NCI-H2081 (cell line): ENCODE results near the gene GMDS.
A peak's percentile ranks its signal among the peaks of the same experiment; 100 is the strongest.

ENCODE experiments used
- DNase-seq, 2 experiments: peaks; one replicate each; lab custom pipeline; 2025; lab: John Stamatoyannopoulos, UW

The GMDS gene

DNA sequence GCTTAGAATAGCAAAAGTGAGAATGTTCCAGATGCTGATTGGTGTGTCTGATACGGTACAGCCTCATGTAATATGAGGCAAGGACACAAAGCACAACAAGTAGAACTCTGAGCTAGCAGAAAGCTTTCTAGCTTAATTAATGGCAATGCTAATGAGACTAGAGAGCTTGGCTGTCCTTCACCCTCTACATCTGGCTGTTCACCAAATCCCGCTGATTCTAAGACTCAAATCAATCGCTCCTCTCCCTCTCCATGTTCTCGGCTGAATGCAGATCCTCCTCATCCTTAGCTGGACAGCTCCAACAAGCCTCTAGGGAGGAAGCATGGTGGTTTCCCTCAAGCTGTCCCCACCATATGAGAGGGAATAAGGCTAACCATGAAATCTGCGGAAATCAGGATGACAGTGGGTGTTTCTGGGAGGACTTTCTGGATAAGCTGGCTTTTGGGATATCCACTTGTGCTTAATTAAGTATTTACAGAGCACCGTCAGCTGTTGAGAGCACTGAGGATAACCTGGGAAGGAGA is 506.8 kb downstream of the GMDS start:
- no peak for DNase-seq

GRCh38 chr6:1737463-1738311 is 507.7 kb downstream of the GMDS start:
- DNase-seq = no peak

DNA sequence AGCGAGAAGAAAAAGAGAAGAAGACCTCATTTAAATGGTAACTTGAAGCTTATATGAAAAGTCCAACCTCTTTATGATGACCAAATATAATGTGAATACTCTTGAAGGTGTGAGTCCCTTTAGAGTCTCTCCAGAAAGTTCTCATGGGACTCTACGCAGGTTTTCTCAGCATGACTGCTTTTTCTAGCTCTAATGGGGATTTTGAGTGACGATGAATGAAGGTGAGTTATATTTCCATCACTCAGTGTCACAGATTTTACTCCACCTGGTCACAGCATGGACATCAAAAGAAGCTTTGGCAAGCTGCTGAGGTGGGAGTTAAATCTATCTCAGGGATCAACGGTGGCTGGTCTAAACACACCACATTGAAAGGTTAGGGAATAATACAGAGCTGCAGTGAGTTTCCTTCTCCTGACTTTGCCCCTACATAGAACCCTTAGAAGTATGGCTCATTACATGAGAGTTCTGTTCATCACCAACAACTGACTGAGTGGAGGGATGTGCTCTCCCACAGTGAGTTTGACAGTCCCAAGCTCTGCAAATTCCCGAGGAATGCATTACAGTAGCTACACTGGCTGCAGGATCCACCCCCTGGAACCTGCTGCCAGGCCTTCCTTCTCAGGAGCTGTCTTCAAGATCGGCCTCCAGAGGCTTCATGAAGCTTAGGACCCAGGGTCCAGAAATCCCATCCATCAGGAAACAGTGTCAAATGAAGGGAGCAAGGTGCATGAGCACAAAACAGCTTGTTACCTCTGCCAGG is 508.9 kb downstream of the GMDS start:
- no peak for DNase-seq

DNA sequence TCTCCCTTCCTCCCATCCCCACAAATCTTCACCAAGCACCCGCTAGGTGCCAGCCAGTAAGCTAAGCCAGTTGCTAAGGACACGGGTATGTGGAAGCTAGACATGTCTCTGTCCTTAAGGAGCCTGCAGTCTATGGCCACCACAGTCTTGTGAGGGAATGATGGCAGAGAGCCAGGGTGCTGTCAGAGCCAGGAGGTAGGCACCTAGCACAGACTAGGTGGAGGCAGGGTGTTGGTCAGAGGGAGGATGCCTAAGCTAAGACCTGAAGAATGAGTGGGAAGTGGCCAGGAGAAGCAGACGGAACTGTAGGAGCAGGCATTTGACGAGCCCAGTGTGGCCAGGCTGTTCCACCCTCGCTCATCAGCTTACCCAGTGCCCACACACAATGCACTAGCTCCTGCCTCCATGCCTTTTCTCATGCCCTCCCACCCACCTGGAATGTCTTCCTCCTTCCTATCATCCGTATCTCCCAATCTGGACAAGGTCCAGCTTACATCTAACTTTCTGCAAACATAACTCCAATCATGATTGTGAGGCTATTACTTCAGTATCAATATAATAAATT is 510.1 kb downstream of the GMDS start:
- no peak for DNase-seq

DNA sequence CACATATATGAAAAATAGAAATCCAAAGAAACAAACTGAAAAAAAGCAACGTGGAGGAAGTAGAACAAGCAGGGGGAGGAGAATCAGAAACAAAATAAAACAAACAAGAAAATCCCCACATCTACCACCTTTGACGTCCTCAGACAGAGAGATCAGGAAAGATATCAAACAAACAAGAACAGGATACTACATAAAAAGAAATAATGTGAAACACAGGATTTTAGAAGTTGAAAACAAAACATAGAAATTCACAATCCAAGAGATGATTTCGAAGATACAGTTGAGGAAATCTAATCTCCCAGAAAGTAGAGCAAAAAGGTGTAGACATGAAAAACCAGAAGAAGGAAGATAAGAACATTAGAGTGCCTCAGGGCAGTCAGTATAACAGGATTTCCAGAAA is 514.5 kb downstream of the GMDS start:
- DNase-seq = no peak

- no peak for DNase-seq
Observed at GRCh38 chr6:1729750-1730140, 515.7 kb downstream of the GMDS start.

DNA sequence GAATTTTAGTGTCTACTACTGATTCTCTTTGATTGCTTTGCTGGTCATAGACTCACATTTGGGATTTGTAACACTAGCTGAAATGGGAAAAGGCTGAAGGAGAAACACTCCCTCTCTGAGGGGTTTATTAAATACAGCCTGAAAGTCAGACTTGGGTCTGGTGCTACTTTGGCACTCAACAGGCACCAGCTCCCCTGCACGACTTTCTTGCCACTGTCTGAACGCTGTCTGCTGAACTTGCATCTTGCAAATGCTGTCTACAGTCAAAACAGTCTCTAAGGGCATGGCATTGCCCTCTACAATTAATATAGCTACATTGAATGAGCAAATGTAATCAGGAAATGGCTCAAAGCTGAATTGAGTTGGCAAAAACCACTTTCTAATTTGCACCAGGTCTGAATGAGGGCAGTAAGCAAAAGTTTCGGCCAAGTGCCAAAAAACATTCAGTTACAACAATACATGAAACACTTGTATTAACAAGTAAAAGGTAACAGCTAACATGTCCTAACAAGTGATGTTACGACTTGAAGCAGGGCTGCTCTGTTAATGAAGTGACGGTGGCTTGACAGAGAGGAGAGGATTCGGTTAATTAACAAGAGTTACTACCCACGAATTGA is 516.2 kb downstream of the GMDS start:
- peak; percentile 14 to 74 for DNase-seq

GRCh38 chr6:1726341-1726768 is 519.0 kb downstream of the GMDS start:
- peak in 1 of 2 experiments; percentile 32 for DNase-seq

DNA sequence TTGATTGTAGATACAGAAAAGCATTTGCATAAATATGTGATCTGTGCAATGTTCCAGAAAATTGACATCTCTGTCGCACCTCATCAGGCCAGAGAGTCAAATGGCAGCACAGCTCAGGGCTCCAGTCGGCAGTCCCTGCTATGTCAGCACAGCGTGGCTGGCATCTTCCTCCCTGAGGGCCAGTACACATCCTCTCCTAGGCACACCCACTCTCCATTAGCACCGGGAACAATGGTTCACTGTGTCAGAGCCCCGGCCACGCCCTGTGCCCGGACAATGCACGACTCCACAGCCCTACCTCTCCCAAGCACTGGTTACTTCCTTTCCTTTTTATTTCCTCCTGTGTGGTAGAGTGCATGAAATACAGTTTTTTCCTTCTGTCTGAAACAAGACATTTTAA is 520.8 kb downstream of the GMDS start:
- peak; percentile 39 to 45 for DNase-seq

DNA sequence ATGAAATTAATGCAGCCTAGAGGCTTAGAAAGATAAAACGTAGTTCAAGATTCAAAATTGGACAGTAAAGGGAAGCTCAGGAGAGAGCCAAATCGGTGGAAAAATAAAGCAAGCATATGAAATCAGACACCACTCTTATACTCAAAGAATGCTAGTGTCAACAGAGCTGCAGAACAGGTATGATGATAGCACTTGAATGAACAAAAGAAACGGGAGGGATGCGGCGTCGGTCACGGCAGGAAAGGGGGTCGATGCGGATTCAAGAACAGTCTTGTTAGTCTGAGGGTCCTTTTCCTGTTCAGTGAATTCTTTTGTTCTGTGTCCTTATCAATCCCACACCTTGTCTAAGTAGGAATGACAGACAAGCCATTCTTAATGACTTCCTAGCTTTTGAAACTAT is 521.3 kb downstream of the GMDS start:
- peak in 1 of 2 experiments; percentile 23 for DNase-seq

DNA sequence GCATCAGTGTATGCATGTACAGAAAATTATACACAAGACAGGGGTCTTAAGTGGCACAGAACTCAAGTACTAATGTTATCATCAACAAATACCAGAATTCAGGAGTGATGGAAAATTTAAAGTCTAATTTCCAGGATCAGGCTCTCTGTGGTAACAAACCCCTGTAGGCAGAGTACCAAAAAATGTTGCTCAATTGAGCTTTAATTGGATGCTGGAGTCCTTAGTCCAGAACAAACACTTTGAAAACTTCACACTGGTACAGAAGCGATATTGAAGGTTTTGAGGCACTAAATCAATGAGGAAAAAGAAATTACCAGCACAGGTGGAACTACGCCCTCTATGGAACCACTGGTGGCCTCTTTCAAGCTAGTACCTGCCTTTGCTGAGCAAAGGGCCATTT is 522.6 kb downstream of the GMDS start:
- DNase-seq = no peak

DNA sequence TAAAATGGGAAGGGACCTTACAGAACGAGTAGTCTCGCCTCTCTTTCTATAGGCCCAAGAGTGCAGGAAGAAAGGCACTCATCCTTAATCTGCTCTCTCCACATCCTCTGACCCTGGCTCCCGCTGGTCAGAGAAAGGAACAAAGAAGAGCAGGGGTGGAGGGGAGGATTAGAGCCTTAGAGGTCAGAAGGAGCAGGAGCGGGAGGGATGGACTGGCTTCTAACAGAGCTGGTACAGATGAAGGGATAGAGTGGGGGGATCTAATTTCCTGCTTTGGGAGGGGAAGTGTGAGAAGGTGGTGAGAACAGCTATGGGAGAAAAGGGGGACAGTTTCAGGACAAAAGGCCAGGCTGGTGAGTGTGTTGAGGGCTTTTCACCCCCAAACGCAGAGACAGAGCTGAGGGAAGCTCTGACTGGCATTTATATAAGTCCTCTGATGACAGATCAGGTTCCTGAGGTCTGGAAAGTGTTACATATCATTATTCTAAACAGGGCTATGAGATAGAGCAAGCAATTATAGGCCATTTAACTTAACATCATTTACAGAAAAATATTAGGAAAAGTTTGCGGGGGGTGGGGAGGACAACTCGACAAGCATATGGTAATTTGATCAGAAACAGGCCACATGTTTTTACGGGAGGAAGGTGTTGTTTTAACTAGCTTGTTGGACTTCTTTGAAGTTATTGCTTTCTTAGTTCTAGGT is 524.6 kb downstream of the GMDS start:
- no peak for DNase-seq

GRCh38 chr6:1719922-1720321 is 525.5 kb downstream of the GMDS start:
- DNase-seq = no peak

DNA sequence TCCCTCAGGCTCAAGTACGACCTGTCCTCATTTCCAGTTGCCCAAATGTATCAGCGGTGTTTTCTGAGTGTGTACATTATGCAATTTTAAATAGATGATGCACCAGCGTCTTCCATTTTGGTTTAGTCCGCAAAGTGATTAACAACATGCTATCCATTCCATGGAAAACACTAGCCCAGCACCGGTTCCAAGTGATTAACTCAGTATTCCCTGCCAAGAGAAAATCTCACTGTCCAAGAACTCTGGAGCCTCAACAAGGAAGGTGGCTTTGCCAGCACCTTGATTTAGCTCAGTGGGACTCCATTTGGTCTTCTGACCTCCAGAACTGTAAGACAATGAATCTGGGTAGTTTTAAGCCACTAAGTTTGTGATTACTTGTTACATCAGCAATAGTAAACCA is 528.5 kb downstream of the GMDS start:
- DNase-seq = no peak

DNA sequence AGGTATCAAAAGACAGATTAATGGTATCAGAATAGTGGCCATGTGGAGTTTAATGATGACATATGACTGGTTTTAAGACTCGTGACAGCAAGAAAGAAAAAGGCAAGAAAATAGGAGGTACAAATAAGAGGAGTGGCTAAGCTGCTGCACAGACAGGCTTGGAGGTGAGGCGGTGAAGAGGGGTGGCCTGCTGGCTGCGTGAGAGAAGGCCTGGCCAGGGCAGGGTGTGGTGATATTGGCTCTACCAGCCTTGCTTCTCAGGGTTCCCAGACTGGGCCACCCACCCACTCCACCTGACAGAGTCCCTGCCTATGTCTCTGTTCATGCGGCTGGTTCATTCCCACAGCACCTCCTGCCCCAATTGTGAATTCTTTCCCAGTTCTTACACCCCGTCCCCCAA is 529.0 kb downstream of the GMDS start:
- no peak for DNase-seq

GRCh38 chr6:1715336-1715735 is 530.1 kb downstream of the GMDS start:
- DNase-seq = no peak

GRCh38 chr6:1714654-1715053 is 530.8 kb downstream of the GMDS start:
- no peak for DNase-seq

DNA sequence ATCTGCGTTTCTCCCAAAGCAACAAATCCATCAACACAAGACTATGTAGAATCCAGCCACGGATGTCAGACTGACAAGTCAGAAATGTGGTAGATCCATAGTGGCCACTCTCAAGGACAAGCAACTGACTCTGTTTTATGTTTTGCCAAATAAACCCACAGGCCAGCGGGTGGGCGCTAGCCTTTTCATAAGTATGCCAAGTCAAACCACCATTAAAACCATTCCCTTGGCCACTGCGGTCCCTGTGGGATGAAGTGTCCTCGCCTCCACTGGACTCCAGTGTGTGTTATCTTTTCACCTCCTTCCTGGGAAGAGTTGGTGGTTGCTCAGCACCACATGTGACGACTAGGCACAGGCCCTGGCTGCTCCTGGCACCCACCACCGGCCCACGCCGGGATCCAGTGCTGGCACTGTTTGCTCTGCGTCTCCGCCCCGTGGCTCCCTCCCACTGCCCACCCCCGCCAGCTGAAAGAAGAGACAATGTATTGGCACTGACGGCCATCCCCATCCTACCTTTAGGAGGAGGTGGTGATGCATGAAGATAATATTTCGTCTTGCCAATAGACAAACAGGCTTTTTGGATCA is 532.3 kb downstream of the GMDS start:
- DNase-seq = no peak

GRCh38 chr6:1712451-1712850 is 533.0 kb downstream of the GMDS start:
- DNase-seq = no peak

- DNase-seq = no peak
Observed at GRCh38 chr6:1711136-1711535, 534.3 kb downstream of the GMDS start.

DNA sequence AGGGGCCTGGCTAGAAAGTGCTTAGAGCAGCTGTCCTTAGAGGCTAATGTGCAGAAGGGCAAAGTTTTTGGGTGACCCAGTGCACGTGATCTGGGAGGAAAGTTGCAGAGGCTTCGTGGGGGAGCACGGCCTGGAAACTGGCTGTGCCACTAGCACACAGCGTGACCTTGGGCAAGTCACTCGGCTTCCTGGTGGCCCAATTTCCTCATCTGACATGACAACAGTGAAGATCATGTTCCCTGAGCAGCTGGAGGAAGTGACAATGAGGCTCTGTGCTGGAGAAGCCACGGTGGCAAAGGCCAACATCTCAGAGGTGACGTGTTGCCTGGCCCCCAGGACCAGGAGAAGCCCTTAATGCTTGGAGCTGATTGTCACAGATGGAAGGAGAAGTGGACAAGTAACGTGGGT is 536.2 kb downstream of the GMDS start:
- no peak for DNase-seq
